Measurements from ENCODE around the gene BAG1.

Gene BAG1

GRCh38 chr9:33239921-33240320 is 24.6 kb downstream of the BAG1 start, which contains the start of gene SPINK4:
TSS of gene SPINK4 (plus strand) at chr9:33240167. CDS start at chr9:33240209, 42 bp downstream.
- DNase-seq (ENCODE audit: low read depth in 2 of 2), result peak in 1 of 2 donors; percentile 44
- TF ChIP-seq CTCF (IDR thresholded peaks at IDR 0.05; ENCODE audit: low read depth, low read length), result no peak
- H3K4me3 ChIP-seq (replicated peaks in 1 of 2; ENCODE audit: low read depth in 2 of 2, low read length in 2 of 2), result no peak within 1 kb of the TSS

DNA sequence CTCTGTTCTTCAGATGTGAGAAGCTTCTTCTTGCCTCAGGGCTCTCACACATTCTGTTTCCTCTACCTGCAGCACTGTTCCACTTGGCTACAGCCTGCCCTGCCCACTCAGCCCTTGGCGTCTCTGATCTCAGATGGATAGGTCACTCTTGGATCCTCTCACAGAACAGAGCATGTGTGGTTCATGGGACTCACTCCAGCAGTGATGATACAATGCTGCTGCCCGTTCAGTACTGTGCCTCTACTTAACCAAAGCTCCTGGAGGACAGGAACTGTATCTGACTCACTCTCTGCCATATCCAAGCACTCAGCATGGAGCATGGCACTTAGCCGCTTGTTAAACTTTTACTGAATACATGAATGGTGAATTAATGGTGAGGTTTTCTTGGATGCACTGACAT is 27.9 kb downstream of the BAG1 start:
- no peak overlapping the region for H3K4me3 ChIP-seq (replicated peaks in 1 of 2; ENCODE audit: low read depth in 2 of 2, low read length in 2 of 2)
- DNase-seq (ENCODE audit: low read depth in 2 of 2), result no peak
- TF ChIP-seq CTCF (IDR thresholded peaks at IDR 0.05; ENCODE audit: low read depth, low read length), result no peak

DNA sequence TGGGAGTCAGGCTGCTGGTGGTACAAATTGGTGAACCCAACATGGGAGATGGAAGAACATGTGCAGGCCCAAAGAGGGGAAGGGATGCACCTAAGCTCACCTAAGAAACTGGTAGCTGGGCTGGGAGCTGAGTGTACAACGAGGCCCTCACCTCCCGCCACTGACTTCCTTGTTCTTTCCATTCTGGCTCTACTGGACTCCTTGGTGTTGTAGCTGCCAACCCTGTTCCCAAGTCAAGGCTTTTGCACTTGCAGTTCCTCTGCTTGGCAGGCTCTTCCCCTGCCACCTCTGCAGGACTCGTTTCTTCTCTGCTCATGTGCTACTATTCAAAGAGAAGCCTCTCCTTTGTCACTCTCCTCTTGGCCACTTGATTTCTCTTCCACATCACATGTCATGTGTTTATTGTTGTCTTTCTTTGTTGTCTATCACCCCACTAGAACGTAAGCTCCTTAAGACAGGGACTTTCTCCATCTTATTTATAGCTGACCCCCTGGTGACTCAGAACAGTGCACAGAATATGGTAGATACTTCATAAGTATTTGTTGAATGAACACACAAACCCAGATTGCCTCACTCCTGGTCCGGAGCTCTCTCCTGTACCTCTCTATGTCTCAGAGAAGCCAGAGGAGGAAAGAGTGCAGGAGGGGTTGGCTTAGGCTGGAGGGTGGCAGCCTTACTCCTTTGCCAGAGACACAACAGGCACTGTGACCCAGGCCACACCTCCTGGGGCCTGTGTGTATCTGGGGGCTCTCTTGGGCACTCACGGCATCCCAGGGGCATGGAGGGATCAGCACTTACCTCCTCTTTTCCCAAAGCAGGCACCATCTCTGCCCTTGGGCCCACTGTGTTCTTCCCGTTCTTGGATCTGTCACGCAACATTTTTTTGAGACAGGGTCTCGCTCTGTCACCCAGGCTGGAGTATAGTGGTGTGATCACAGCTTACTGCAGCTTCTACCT is 29.7 kb downstream of the BAG1 start:
- no peak for TF ChIP-seq CTCF (IDR thresholded peaks at IDR 0.05; ENCODE audit: low read depth, low read length)
- H3K4me3 ChIP-seq (replicated peaks in 1 of 2; ENCODE audit: low read depth in 2 of 2, low read length in 2 of 2), result no peak overlapping the region
- peak in 1 of 2 donors; percentile 74 for DNase-seq (ENCODE audit: low read depth in 2 of 2)

DNA sequence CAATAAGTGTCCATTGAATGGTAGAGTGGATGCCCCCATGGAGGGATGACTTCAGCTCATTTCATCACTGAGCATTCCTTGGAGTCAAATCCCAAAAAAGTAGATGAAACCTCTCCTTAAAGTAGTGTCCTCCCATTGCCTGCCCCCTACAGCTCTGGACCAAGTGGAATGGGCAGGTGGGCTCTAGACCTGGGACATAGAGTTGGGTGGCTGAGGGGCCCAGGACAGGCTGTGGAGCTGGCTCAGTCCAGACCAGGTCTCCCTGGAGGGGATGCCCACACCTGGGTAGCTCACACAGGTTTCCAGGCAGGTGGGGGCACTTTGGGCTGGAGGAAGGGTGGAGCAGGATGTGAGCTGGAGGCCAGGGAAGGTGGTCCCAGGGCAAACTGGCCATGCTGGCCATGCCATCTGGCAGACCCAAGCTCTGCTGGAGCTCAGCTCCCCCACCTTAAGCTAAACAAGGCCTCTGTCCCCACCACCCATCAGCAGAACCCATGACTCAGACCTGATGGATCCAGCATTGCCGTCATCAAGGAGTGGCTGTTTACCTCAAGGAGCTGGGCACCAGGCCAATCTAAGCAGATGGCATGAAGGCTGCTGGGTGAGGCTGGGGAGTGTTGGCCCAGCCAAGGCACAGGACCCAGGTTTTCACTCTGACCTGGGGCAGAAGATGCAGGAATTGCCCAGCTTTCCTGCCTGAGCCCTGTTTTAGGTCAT is 30.7 kb downstream of the BAG1 start:
- H3K4me3 ChIP-seq (replicated peaks in 1 of 2; ENCODE audit: low read depth in 2 of 2, low read length in 2 of 2), result no peak overlapping the region
- no peak for TF ChIP-seq CTCF (IDR thresholded peaks at IDR 0.05; ENCODE audit: low read depth, low read length)
- peak; percentile 88 to 97 for DNase-seq (ENCODE audit: low read depth in 2 of 2)

DNA sequence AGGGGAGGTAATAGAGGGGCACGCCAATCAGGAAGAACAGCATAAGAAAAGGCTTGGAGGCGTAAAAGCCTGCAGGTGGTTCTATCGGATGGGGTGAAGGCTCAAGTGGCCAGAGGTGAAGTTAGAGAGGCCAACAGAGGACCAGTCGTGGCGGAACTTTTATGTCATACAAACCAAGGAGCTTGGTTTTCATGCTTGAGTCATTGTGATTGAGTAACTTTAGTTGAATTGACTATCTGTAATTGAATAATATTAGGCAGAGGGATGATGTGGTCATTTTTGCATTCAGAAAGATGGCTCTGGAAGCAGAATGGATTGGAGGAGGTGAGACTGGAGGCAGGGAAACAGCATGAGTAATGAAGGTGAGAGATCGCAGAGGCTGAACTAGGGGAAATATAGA is 31.7 kb downstream of the BAG1 start:
- DNase-seq (ENCODE audit: low read depth in 2 of 2), result no peak
- H3K4me3 ChIP-seq (replicated peaks in 1 of 2; ENCODE audit: low read depth in 2 of 2, low read length in 2 of 2), result no peak overlapping the region
- TF ChIP-seq CTCF (IDR thresholded peaks at IDR 0.05; ENCODE audit: low read depth, low read length), result no peak

GRCh38 chr9:33231623-33231942 is 32.9 kb downstream of the BAG1 start:
- H3K4me3 ChIP-seq (replicated peaks in 1 of 2; ENCODE audit: low read depth in 2 of 2, low read length in 2 of 2), result no peak overlapping the region
- no peak for DNase-seq (ENCODE audit: low read depth in 2 of 2)
- no peak for TF ChIP-seq CTCF (IDR thresholded peaks at IDR 0.05; ENCODE audit: low read depth, low read length)

All from cardiac fibroblast (primary cell).